RWPE1 (cell line): Measurements from ENCODE around the gene CAV1.

Source experiments
- CTCF ChIA-PET: fragments of 350-600 bp; sonication (Branson Sonifier 250); formaldehyde crosslinking; extraction: SDS; loops from one replicate; lab custom pipeline; 2021; lab: Yijun Ruan, JAX
- POLR2A ChIA-PET: fragments of 400-600 bp; formaldehyde crosslinking; extraction: SDS; loops from one replicate; lab custom pipeline; 2020; ENCODE audit warnings: antibody characterized with exemption; ENCODE audit not compliant: low non-redundant PET; lab: Yijun Ruan, JAX
- DNase-seq: peaks from one replicate; pipeline ENCODE4 v3.0.0; 2012; ENCODE audit warnings: low spot score
- H3K27ac ChIP-seq: fragments of 450-650 bp; 2 replicates; pipeline ENCODE4 v1.5.1; 2017
- CTCF ChIP-seq: fragments of 450-650 bp; conservative IDR thresholded peaks from 2 replicates; pipeline ENCODE4 v1.5.1; 2017; ENCODE audit warnings: low read depth, mild to moderate bottlenecking

The CAV1 gene

GRCh38 chr7:116527521-116527920, 2.7 kb downstream of the CAV1 start:
- ChIA-PET POLR2A (interaction anchor here (0.7 kb wide), 1 partner anchor 133 kb away, joined by 3 read pairs; no protein-coding TSS in a partner anchor), CTCF (interaction anchor here (0.6 to 2.8 kb wide), 3 partner anchors 102 to 270 kb away, joined by 3 to 44 read pairs (median 3); no protein-coding TSS in a partner anchor)
- no peak for DNase-seq
- H3K27ac ChIP-seq: peak overlapping the region; percentile 73
- no peak for TF ChIP-seq CTCF

GRCh38 chr7:116528008-116528789, 3.4 kb downstream of the CAV1 start:
- peak; percentile 76 for DNase-seq
- TF ChIP-seq CTCF: no peak
- H3K27ac ChIP-seq: peak overlapping the region; percentile 73
- POLR2A ChIA-PET: no interaction called here
- CTCF ChIA-PET: interaction anchor here (0.6 kb wide), 2 partner anchors 102 to 194 kb away, joined by 3 read pairs; no protein-coding TSS in a partner anchor

GRCh38 chr7:116529250-116529649, 4.4 kb downstream of the CAV1 start:
- ChIA-PET CTCF (interaction anchor here (0.6 to 1.0 kb wide), 3 partner anchors 66 to 406 kb away, joined by 3 to 8 read pairs (median 3); no protein-coding TSS in a partner anchor), POLR2A (no interaction called here)
- no peak for TF ChIP-seq CTCF
- DNase-seq: no peak
- H3K27ac ChIP-seq: no peak overlapping the region; the same call in 1 of the 2 replicates

GRCh38 chr7:116530107-116530820, 5.4 kb downstream of the CAV1 start:
- TF ChIP-seq CTCF: no peak
- DNase-seq: no peak
- ChIA-PET POLR2A (no interaction called here), CTCF (interaction anchor here (0.6 to 1.0 kb wide), 2 partner anchors 16 to 272 kb away, joined by 3 to 7 read pairs; no protein-coding TSS in a partner anchor)
- no peak overlapping the region for H3K27ac ChIP-seq

GRCh38 chr7:116532102-116532688, 7.4 kb downstream of the CAV1 start:
- H3K27ac ChIP-seq: no peak overlapping the region
- DNase-seq: no peak
- ChIA-PET POLR2A (no interaction called here), CTCF (interaction anchor here (0.8 kb wide), 1 partner anchor 19 kb away, joined by 4 read pairs; no protein-coding TSS in a partner anchor)
- TF ChIP-seq CTCF: no peak

GRCh38 chr7:116534790-116535189, 10.0 kb downstream of the CAV1 start:
- peak overlapping the region; percentile 55; the same call in 1 of the 2 replicates for H3K27ac ChIP-seq
- DNase-seq: no peak
- CTCF ChIA-PET: interaction anchor here (1.0 kb wide), 1 partner anchor 9 kb away, joined by 3 read pairs; no protein-coding TSS in a partner anchor
- no peak for TF ChIP-seq CTCF
- POLR2A ChIA-PET: no interaction called here
